ENCODE measurements around the gene ITGA4.

DNA sequence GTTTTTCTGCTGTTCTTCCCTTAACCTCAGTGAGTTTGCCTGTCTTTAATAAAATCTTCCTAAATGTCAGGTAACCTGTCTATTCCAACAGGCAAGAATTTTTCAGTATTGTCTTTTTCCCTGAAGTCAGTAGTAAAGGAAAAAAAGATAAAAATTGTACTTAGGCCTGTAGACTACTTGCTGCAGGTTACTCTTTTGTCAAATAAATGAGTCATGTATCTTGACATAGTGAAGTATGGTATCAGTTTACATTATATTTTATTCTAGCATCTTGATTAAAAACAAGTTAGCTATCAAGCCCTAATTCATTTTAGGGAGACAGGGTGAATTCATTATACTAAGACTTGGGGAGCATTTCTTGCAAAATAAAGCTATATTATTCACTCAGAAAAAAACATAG is 59.8 kb downstream of the ITGA4 start:
- TF ChIP-seq, protein P1, sequence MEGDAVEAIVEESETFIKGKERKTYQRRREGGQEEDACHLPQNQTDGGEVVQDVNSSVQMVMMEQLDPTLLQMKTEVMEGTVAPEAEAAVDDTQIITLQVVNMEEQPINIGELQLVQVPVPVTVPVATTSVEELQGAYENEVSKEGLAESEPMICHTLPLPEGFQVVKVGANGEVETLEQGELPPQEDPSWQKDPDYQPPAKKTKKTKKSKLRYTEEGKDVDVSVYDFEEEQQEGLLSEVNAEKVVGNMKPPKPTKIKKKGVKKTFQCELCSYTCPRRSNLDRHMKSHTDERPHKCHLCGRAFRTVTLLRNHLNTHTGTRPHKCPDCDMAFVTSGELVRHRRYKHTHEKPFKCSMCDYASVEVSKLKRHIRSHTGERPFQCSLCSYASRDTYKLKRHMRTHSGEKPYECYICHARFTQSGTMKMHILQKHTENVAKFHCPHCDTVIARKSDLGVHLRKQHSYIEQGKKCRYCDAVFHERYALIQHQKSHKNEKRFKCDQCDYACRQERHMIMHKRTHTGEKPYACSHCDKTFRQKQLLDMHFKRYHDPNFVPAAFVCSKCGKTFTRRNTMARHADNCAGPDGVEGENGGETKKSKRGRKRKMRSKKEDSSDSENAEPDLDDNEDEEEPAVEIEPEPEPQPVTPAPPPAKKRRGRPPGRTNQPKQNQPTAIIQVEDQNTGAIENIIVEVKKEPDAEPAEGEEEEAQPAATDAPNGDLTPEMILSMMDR (IDR thresholded peaks at IDR 0.05), result no peak
- TF ChIP-seq EP300 (IDR thresholded peaks at IDR 0.05), result no peak

Data from stomach (tissue), 4 donors.